Breast epithelium (tissue), 4 donors: Measurements from ENCODE around the gene SGO2. TPM values are rescaled to one million over a fixed set of nuclear protein-coding genes. Genes with fewer than 3 reads are reported as not detected.

ENCODE experiments used
- DNase-seq, 2 donors: peaks; one replicate each; pipeline ENCODE4 v3.0.0-alpha.2; 2019; ENCODE audit warnings: low spot score in 2 of 2
- H3K27ac ChIP-seq, 2 donors: fragments of 200-600 bp; sonication (generic) in 1 of 2; one replicate each; pipeline ENCODE4 v1.5.1; 2016 to 2019; ENCODE audit warnings: mild to moderate bottlenecking in 1 of 2
- H3K27me3 ChIP-seq, 2 donors: fragments of 200-600 bp; sonication (generic) in 1 of 2; one replicate each; pipeline versions ENCODE4 v1.5.1 to v1.6.0; 2017 to 2019; ENCODE audit warnings: control low read depth in 1 of 2, mild to moderate bottlenecking in 1 of 2
- H3K36me3 ChIP-seq: fragments of 200-600 bp; one replicate; pipeline ENCODE4 v1.5.1; 2019
- H3K4me1 ChIP-seq, 2 donors: fragments of 200-600 bp; sonication (generic); one replicate each; pipeline ENCODE4 v1.5.1; 2016 to 2019; ENCODE audit warnings: control low read depth in 1 of 2
- H3K4me3 ChIP-seq, 3 donors: fragments of 200-600 bp; sonication (generic); 1 replicate in 2 of 3; 2 replicates in 1 of 3; pipeline ENCODE4 v1.5.1; 2016 to 2019; ENCODE audit warnings: mild to moderate bottlenecking in 3 of 3, moderate library complexity in 2 of 3
- H3K9me3 ChIP-seq, 2 donors: fragments of 200-600 bp; sonication (generic) in 1 of 2; one replicate each; pipeline ENCODE4 v1.5.1; 2016 to 2019; ENCODE audit warnings: control low read depth in 1 of 2
- POLR2A ChIP-seq: fragments of 450-650 bp; IDR thresholded peaks from one replicate; pipeline ENCODE4 v1.6.1; 2016; ENCODE audit warnings: antibody characterized with exemption, mild to moderate bottlenecking, moderate library complexity
- POLR2AphosphoS5 ChIP-seq, 3 donors: sonication (generic); formaldehyde crosslinking; IDR thresholded peaks; one replicate each; pipeline ENCODE4 v1.6.1; 2017; ENCODE audit warnings: antibody characterized with exemption in 3 of 3
- intact Hi-C: fragments of 100-400 bp; cut with DNase I; formaldehyde crosslinking; loops from one replicate; pipeline ENCODE4 v1.15.1; 2023; ENCODE audit warnings: low total_unique reads
- total RNA-seq, 3 donors: library from RNA; depleted of rRNA; stranded (reverse); fragments of >200 nt; gene quantifications; one replicate each; pipeline ENCODE4 v1.1.0, GENCODE V29; 2016
- TF ChIP-seq, protein P1 (sequence below), 3 donors: fragments of 450-650 bp; IDR thresholded peaks; one replicate each; pipeline ENCODE4 v1.5.1; 2016 to 2017; ENCODE audit warnings: antibody characterized with exemption in 3 of 3, mild to moderate bottlenecking in 3 of 3, moderate library complexity in 3 of 3

SGO2 gene
- total RNA-seq, 3 donors from 2014 or later: 3.6 to 9.1 (median 4.6) TPM

DNA sequence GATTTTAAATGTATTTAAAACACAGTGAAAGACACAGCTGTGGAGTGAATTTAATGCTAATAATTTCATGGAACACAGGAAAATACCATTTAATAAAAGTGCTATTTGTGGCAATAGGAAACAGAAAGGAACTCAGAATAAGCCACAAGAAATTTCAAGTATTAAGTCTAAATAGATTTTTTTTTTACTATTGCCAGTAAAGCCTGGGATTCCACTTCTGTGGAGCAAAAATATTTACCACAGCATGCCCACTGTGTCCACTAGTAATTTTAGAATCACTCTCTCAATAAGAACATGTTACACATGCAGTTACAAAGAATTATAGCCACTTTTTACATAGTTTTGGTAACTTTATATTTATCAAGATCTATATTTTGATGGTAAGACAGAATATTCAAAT lies 33.4 kb upstream of the SGO2 start:
- Histone ChIP-seq H3K27ac (no peak overlapping the region), H3K9me3 (no peaks in the 10 kb centered on the region), H3K4me3 (no peak overlapping the region), H3K36me3 (peaks cover 9% of the 10 kb centered on the region), H3K27me3 (no peaks in the 10 kb centered on the region), H3K4me1 (no peaks in the 10 kb centered on the region)
- TF ChIP-seq POLR2AphosphoS5 (IDR thresholded peaks at IDR 0.05) (no peak), POLR2A (no peak)
- TF ChIP-seq, protein P1, sequence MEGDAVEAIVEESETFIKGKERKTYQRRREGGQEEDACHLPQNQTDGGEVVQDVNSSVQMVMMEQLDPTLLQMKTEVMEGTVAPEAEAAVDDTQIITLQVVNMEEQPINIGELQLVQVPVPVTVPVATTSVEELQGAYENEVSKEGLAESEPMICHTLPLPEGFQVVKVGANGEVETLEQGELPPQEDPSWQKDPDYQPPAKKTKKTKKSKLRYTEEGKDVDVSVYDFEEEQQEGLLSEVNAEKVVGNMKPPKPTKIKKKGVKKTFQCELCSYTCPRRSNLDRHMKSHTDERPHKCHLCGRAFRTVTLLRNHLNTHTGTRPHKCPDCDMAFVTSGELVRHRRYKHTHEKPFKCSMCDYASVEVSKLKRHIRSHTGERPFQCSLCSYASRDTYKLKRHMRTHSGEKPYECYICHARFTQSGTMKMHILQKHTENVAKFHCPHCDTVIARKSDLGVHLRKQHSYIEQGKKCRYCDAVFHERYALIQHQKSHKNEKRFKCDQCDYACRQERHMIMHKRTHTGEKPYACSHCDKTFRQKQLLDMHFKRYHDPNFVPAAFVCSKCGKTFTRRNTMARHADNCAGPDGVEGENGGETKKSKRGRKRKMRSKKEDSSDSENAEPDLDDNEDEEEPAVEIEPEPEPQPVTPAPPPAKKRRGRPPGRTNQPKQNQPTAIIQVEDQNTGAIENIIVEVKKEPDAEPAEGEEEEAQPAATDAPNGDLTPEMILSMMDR (IDR thresholded peaks at IDR 0.05): no peak
- intact Hi-C loops: no loop called here
- DNase-seq: no peak

DNA sequence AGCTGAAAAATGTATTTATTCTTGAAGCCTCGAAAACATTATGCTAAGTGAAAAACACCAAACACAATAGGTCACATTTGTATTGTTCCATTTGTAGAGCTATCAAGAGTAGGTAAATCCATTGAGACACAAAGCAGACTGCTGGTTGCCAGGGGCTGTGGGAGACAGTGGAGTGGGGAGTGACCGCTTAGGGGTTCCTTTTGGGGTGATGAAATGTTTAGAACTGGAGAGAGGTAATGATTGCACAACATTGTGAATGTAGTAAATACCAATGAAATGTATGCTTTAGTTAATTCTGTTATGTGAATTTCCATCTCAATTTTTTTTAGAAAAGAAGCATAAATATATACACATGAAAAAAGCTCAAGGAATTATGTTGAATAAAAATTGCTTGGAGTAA lies 32.0 kb upstream of the SGO2 start:
- TF ChIP-seq POLR2AphosphoS5 (IDR thresholded peaks at IDR 0.05): no peak
- TF ChIP-seq, protein P1 (IDR thresholded peaks at IDR 0.05): no peak
- no peak for TF ChIP-seq POLR2A
- intact Hi-C loops: no loop called here
- peaks cover 9% of the 10 kb centered on the region for H3K36me3 ChIP-seq

DNA sequence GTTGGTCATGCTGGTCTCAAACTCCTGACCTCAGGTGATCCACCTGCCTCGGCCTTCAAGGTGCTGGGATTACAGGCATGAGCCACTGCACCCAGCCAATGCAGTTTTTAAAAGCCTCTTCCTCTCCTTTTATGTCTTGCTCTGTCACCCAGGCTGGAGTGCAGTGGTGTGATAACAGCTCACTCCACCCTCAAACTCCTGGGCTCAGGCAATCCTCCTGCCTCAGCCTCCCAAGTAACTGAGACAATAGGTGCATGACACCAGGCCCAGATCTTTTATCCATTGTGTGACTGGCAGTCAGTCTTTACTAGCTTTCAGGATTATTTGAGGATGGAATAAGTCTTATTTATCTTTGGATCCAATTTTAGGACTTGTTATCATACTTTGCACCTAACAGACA lies 29.3 kb upstream of the SGO2 start:
- TF ChIP-seq, protein P1 (IDR thresholded peaks at IDR 0.05): no peak
- TF ChIP-seq POLR2A: no peak
- TF ChIP-seq POLR2AphosphoS5 (IDR thresholded peaks at IDR 0.05): no peak
- H3K9me3 ChIP-seq: no peaks in the 10 kb centered on the region
- H3K4me3 ChIP-seq: no peak overlapping the region
- H3K27ac ChIP-seq: no peak overlapping the region
- peaks cover 4% of the 10 kb centered on the region for H3K36me3 ChIP-seq
- DNase-seq: no peak
- H3K27me3 ChIP-seq: no peaks in the 10 kb centered on the region
- no peaks in the 10 kb centered on the region for H3K4me1 ChIP-seq
- intact Hi-C loops: no loop called here

More for the DNA sequence above, 32.0 kb upstream of the SGO2 start:
- Histone ChIP-seq H3K9me3 (no peaks in the 10 kb centered on the region), H3K4me3 (no peak overlapping the region), H3K27ac (no peak overlapping the region), H3K4me1 (no peaks in the 10 kb centered on the region), H3K27me3 (no peaks in the 10 kb centered on the region)
- DNase-seq: no peak

DNA sequence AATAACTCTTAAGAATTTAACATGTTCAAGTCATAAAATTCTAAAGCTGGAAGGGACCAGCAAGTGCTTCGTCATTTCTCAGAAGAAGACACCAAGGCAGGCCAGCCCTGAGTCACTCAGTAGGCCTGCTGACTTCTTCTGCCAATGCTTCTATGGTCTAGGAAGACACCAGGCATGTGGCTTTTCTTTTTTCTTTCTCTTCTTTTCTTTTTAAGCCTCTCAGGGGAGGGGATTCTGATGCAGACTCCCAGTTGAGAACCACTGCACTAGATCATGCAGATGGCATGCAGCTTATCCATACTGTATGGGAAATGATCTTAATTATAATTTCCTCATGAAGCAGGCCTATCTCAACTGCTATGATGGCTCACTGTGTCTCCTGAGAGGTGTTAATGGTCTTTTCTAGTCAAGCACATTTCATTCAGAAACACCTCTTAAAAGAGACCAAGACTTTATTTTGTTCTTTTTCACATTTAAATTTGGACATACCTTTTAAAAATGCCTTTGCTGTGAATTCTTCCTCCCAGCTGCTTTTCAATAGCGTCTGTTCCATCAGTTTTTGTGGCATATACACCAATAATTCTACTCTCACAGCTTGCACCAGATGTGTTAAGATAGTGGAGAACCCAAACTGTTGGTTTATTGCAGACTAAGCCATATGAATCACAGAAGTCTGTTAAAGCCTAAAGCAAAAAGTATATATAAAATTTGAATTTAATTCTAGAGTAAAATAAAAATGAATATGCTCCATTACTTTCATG lies 27.4 kb upstream of the SGO2 start:
- H3K27ac ChIP-seq: no peak overlapping the region
- H3K4me3 ChIP-seq: no peak overlapping the region
- H3K27me3 ChIP-seq: no peaks in the 10 kb centered on the region
- no peaks in the 10 kb centered on the region for H3K36me3 ChIP-seq
- H3K4me1 ChIP-seq: no peaks in the 10 kb centered on the region
- H3K9me3 ChIP-seq: no peaks in the 10 kb centered on the region
- no peak for TF ChIP-seq POLR2A
- TF ChIP-seq, protein P1 (IDR thresholded peaks at IDR 0.05): no peak
- no peak for TF ChIP-seq POLR2AphosphoS5 (IDR thresholded peaks at IDR 0.05)
- DNase-seq: no peak
- intact Hi-C loops: no loop called here

DNA sequence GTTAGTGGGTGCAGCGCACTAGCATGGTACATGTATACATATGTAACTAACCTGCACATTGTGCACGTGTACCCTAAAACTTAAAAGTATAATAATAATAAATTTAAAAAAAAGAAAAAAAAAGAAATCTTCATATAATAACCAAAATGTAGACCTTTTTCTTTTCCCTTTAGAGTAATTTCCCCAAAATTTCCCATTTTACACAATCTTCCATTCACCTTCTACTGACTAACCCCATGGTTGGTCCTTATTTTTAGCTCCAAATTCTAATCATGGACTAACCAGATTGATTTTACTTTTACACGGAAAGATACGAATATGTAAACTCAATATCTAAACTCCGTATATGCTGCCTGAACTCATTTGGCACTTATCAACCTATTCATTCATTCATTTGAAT lies 23.8 kb upstream of the SGO2 start:
- TF ChIP-seq, protein P1 (IDR thresholded peaks at IDR 0.05): no peak
- TF ChIP-seq POLR2AphosphoS5 (IDR thresholded peaks at IDR 0.05) (no peak), POLR2A (no peak)
- no peaks in the 10 kb centered on the region for H3K27me3 ChIP-seq
- H3K9me3 ChIP-seq: no peaks in the 10 kb centered on the region
- no peak overlapping the region for H3K27ac ChIP-seq
- no peak for DNase-seq
- no peak overlapping the region for H3K4me3 ChIP-seq
- no peaks in the 10 kb centered on the region for H3K4me1 ChIP-seq
- intact Hi-C loops: no loop called here
- no peaks in the 10 kb centered on the region for H3K36me3 ChIP-seq
